SH-SY5Y (cell line): ENCODE measurements around the gene RBPJ.

Experiments used
- GATA2 ChIP-seq: IDR thresholded peaks from 2 replicates; pipeline ENCODE4 v1.6.1; 2011; ENCODE audit warnings: mild to moderate bottlenecking, low read depth, low read length
- GATA3 ChIP-seq: IDR thresholded peaks from 2 replicates; pipeline ENCODE4 v1.6.1; 2011; ENCODE audit warnings: low read depth, mild to moderate bottlenecking, low read length, moderate library complexity

DNA sequence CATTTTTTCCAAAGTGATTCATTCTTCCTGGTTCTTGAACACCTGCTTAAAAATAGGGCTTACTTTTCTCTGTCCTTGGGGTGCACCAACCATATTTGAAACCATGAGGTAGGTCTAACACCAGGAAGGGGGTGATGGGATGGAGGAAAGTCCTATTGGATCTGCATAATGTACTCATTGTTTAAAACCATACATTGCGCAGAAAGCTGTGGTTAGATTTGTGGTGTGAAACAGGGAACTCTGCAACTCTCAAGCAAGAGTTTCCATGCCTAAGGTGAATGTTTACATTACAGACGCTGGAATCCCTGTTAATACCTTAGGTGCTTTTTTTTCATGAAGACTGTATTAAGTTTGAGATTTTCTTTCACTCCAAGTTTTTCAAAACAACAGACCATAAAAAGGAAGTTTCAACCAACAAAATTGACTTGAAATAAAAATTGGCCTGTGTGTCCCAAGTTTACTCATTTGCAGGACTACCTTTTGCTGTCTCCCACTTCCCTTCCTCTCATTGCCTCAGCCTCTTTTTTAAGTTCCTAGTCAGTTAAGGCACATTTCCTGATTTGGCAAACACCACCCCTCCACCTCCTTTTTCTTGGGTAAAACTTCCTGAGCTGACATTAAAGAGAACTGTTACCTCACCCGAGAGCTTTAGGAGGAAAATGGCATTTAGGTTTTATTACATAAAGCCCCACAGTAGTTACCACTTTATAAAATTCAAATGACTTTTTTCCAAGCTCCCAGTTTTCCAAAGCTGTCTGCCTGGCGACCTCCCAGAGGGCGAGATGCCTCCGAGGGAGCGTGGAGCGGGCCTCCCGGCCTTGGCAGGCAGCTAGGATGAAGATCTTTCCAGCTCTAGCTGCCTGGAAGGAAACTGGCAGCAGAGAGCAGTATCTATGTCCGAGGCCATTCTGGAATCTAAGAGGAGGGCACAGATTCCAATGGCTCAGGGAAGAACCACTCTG is 47.9 kb upstream of the RBPJ start:
- TF ChIP-seq GATA2 (no peak), GATA3 (no peak)
